ENCODE data around the gene EEF1A1.

- no peak for TF ChIP-seq POLR2AphosphoS5 (IDR thresholded peaks at IDR 0.05; ENCODE audit: low read depth, low read length)
- TF ChIP-seq TAF1 (IDR thresholded peaks at IDR 0.05; ENCODE audit: borderline replicate concordance, insufficient read depth, low read length) = no peak
Observed at GRCh38 chr6:73560853-73561407, 40.1 kb upstream of the EEF1A1 start.

All from PFSK-1 (cell line).